Measurements from ENCODE around the gene PPP4R4. TPM values are rescaled to one million over a fixed set of nuclear protein-coding genes. Genes with fewer than 3 reads are reported as not detected.

Gene PPP4R4
- total and polyA plus RNA-seq, 2 of the 4 experiments (the other 2 are of a cell fraction) = 0.17 to 0.36 TPM

DNA sequence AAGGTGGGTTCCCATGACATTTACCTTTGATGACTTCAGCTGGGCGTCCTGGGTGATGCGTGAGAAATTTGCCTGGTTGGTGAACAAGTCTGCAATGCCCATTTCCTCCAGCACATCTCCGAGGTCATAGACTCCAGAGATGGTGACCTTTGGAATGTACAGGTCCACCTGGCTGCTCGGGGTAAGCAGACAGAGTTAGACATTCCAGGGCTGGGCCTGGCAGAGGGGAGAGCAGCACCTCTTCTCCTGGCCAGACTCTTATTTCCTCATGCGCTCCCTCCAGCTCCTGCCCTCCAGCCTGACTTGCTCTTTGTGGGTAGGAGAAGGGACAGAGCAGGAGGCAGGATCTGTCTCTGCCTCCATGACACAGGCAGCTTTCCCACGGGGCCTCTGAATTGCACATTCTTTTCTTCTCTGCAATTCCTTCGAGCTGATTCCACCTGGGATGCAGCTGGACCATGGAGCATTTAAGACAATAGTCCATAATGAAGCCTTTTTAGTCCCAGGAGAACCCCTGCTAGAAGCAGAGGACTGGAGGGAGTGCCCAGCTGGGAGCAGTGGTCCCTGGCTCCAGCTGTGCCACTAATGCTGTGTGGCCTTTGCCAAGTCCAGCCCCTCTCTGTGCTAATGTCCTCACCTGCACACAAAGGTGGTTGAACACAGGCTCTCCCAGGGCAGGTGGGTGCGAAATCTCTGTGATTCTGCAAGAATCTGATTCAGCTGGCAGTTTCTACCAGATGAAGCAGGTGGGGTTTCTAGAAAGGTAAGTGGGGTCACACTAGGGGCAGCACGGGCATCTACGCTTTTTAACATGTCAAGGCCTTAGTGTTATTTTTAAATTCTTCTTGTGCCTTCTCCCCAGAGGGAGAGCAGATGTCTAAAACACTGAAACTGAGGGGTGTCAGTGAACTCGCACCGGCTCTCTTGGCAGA, 132.2 kb downstream of the PPP4R4 start:
- dilution Hi-C loops (cut with HindIII; ENCODE audit: low sequenced_read_pairs, unreplicated experiment) (no loop called here), intact Hi-C loops (cut with micrococcal nuclease) (no loop called here), in situ Hi-C loops (cut with MboI; ENCODE audit: low sequenced_read_pairs) (no loop called here)
- Histone ChIP-seq H2BK120ac (ENCODE audit: low read depth, low read length) (no peak overlapping the region), H4K5ac (ENCODE audit: low read depth, low read length) (no peak overlapping the region), H3K9me3 (ENCODE audit: control insufficient read depth, insufficient read depth, low read length) (peaks cover 10% of the 10 kb centered on the region), H3K56ac (ENCODE audit: extremely low read depth, insufficient read depth, low read length) (no peak overlapping the region), H3K9me1 (ENCODE audit: insufficient read depth, low read length) (no peaks in the 10 kb centered on the region), H3K27ac (ENCODE audit: insufficient read depth, low read length) (no peak overlapping the region), H2AK5ac (ENCODE audit: low read depth, low read length) (no peak overlapping the region), H3K23ac (ENCODE audit: low read depth, low read length) (no peak overlapping the region), H4K8ac (ENCODE audit: low read depth in 2 of 2, low read length in 2 of 2) (no peak overlapping the region), H3K79me1 (ENCODE audit: low read depth in 1 of 2, low read length in 2 of 2) (no peaks in the 10 kb centered on the region), H2BK15ac (ENCODE audit: low read depth, low read length) (no peak overlapping the region), H3K14ac (replicated peaks; ENCODE audit: low read depth, low read length) (no peak overlapping the region), H3K4ac (ENCODE audit: low read depth, low read length) (no peak overlapping the region), H4K20me1 (ENCODE audit: insufficient read depth, low read length) (no peaks in the 10 kb centered on the region), H2BK20ac (ENCODE audit: low read depth, low read length) (no peak overlapping the region), H3K27me3 (ENCODE audit: control insufficient read depth, insufficient read depth, low read length) (no peaks in the 10 kb centered on the region), H3K4me1 (ENCODE audit: control insufficient read depth, insufficient read depth, low read length) (no peaks in the 10 kb centered on the region), H3K36me3 (ENCODE audit: control insufficient read depth, insufficient read depth, low read length) (no peaks in the 10 kb centered on the region), H3K4me3 (ENCODE audit: insufficient read depth, low read depth, low read length) (no peak overlapping the region), H2AFZ (replicated peaks; ENCODE audit: low read length, poor library complexity) (no peak overlapping the region), H3K4me2 (ENCODE audit: low read depth, low read length) (no peak overlapping the region), H3K9ac (ENCODE audit: low read depth, low read length) (no peak overlapping the region), H2AK9ac (replicated peaks; ENCODE audit: low read depth, low read length, poor library complexity) (no peak overlapping the region), H3K18ac (ENCODE audit: low read depth, low read length) (no peak overlapping the region), H4K91ac (ENCODE audit: insufficient read depth, low read depth, low read length) (no peak overlapping the region), H2BK5ac (ENCODE audit: low read depth, low read length, poor library complexity, severe bottlenecking) (no peak overlapping the region)
- no peak for TF ChIP-seq NFE2L2 (IDR thresholded peaks at IDR 0.05; ENCODE audit: low read depth, low read length)
- no peak for TF ChIP-seq CEBPB (IDR thresholded peaks at IDR 0.05; ENCODE audit: low read depth, low read length)
- no peak for TF ChIP-seq CHD1 (IDR thresholded peaks at IDR 0.05; ENCODE audit: low read depth, low read length)
- TF ChIP-seq RFX5 (IDR thresholded peaks at IDR 0.05; ENCODE audit: low read depth, low read length) = no peak
- DNase-seq (no peak), ATAC-seq (ENCODE audit: low read depth) (no peak)
- CTCF ChIA-PET = no interaction called here
- no TSS peak for BruUV-seq (replicated peaks)
- WGBS, 2 experiments (ENCODE audit: extremely low coverage in 2 of 2, insufficient read length in 1 of 2) = no CpG with 5 or more reads among the region's 12 CpGs
- POLR2A ChIA-PET (ENCODE audit: unreplicated experiment) = no interaction called here

Data from IMR-90 (cell line).